HEK293T (cell line): ENCODE data around the gene CEP44.
"Not testable (repeated sequence)": the region's sequence is repeated elsewhere in the genome, so short reads cannot be mapped to it uniquely, and the experiment has no call there.

Source experiments
- CTCF ChIA-PET: fragments of 350-600 bp; formaldehyde crosslinking; extraction: SDS; loops from one replicate; lab custom pipeline; 2021; ENCODE audit warnings: antibody characterized with exemption, inconsistent platforms; lab: Yijun Ruan, JAX
- POLR2A ChIA-PET: fragments of 350-600 bp; formaldehyde crosslinking; extraction: SDS; loops from one replicate; lab custom pipeline; 2020; ENCODE audit warnings: antibody characterized with exemption, inconsistent platforms; lab: Yijun Ruan, JAX
- DNase-seq: peaks from one replicate; pipeline ENCODE4 v3.0.0; 2012; ENCODE audit warnings: mixed read lengths; ENCODE audit errors: extremely low spot score
- ARNT ChIP-seq: fragments of 450-650 bp; IDR thresholded peaks from 2 replicates; pipeline ENCODE4 v1.6.1; 2017; ENCODE audit warnings: mild to moderate bottlenecking
- BHLHE40 ChIP-seq: fragments of 450-650 bp; IDR thresholded peaks from 2 replicates; pipeline ENCODE4 v1.6.1; 2016; ENCODE audit warnings: mild to moderate bottlenecking, moderate library complexity, borderline replicate concordance
- CTBP1 ChIP-seq: fragments of 450-650 bp; IDR thresholded peaks from 2 replicates; pipeline ENCODE4 v1.6.1; 2016; ENCODE audit warnings: borderline replicate concordance
- ELF4 ChIP-seq: fragments of 450-650 bp; IDR thresholded peaks from 2 replicates; pipeline ENCODE4 v1.6.1; 2017; ENCODE audit warnings: antibody characterized with exemption
- FOXA1 ChIP-seq: fragments of 450-650 bp; IDR thresholded peaks from 2 replicates; pipeline ENCODE4 v1.6.1; 2016; ENCODE audit warnings: mild to moderate bottlenecking
- FOXK2 ChIP-seq: fragments of 450-650 bp; IDR thresholded peaks from 2 replicates; pipeline ENCODE4 v1.6.1; 2016; ENCODE audit warnings: mild to moderate bottlenecking
- FOXM1 ChIP-seq: fragments of 450-650 bp; IDR thresholded peaks from 2 replicates; pipeline ENCODE4 v1.6.1; 2017; ENCODE audit warnings: mild to moderate bottlenecking, borderline replicate concordance
- HDGF ChIP-seq: fragments of 450-650 bp; IDR thresholded peaks from 2 replicates; pipeline ENCODE4 v1.6.1; 2017; ENCODE audit warnings: antibody characterized with exemption, borderline replicate concordance
- L3MBTL2 ChIP-seq: fragments of 450-650 bp; conservative IDR thresholded peaks from 2 replicates; pipeline ENCODE4 v1.6.1; 2016; ENCODE audit warnings: mild to moderate bottlenecking
- LEF1 ChIP-seq: fragments of 450-650 bp; IDR thresholded peaks from 2 replicates; pipeline ENCODE4 v1.6.1; 2017; ENCODE audit warnings: mild to moderate bottlenecking, borderline replicate concordance
- NFRKB ChIP-seq: fragments of 450-650 bp; IDR thresholded peaks from 2 replicates; pipeline ENCODE4 v1.6.1; 2016; ENCODE audit warnings: mild to moderate bottlenecking, moderate library complexity
- PKNOX1 ChIP-seq: fragments of 450-650 bp; IDR thresholded peaks from 2 replicates; pipeline ENCODE4 v1.6.1; 2016
- SP1 ChIP-seq: fragments of 450-650 bp; IDR thresholded peaks from 2 replicates; pipeline ENCODE4 v1.6.1; 2017
- SUZ12 ChIP-seq: fragments of 450-650 bp; IDR thresholded peaks from 2 replicates; pipeline ENCODE4 v1.6.1; 2016; ENCODE audit warnings: mild to moderate bottlenecking
- TARDBP ChIP-seq: fragments of 450-650 bp; IDR thresholded peaks from 2 replicates; pipeline ENCODE4 v1.6.1; 2016
- ZNF384 ChIP-seq: fragments of 450-650 bp; IDR thresholded peaks from 2 replicates; pipeline ENCODE4 v1.6.1; 2016

Gene CEP44

DNA sequence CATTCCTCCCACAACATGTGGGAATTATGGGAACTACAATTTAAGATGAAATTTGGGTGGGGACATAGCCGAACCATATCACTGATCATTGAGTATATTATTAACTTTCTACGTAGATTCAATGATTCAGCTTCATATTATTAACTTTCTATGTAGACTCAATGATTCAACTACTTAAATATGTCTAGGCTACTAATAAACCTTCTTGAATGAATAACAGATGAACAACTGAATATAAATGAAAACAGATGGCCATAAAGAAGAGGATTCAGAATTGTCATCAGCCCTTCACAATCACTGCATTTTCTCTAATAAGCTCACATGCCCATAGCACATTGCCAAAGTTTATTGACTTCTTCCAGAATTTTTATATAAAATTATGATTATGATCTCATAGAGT, 57.0 kb downstream of the CEP44 start:
- TF ChIP-seq CTBP1 (no peak), ARNT (no peak), L3MBTL2 (no peak), HDGF (no peak), ZNF384 (no peak), LEF1 (no peak)
- ChIA-PET CTCF (no interaction called here), POLR2A (no interaction called here)
- no peak for DNase-seq

GRCh38 chr4:174349156-174349555, 65.4 kb downstream of the CEP44 start:
- no peak for DNase-seq
- ChIA-PET CTCF (no interaction called here), POLR2A (no interaction called here)
- TF ChIP-seq FOXA1: no peak
- no peak for TF ChIP-seq SP1

DNA sequence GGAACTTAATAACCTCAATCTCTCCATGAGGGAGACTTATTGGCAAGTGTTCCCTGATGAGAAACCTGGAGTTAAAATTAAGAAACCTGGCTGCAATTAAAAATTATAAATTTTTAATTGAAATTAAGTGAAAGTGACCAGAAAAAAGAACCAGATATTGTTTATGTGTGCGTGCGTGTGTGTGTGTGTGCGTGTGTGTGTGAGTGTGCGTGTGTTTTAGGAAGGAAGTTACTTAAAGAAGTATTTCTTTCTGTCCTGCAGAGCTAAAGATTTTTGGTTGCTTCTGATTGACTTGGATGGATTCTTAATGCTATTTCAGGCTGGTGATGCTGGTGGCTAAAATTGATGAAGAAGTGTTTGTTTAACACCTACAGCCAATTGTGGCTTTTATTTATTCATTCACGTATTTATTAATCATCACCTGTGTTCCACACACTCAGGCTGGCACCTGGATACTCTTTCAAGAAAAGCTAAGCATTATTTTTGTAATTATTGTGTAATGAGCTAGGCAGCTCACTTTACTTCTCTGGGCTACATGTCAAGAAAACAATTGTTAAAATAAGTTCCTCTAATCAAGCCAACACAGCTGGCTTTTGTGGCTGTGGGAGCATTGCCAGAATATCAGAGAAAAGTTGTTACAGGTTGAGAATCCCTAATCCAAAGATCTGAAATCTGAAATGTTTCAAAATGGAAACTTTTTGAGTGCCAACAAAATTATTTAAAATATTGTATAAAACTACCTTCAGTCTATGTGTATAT, 68.5 kb downstream of the CEP44 start:
- CTCF ChIA-PET: interaction anchor here (0.6 kb wide), 1 partner anchor 457 kb away, joined by 3 read pairs; no protein-coding TSS in a partner anchor
- TF ChIP-seq L3MBTL2 (no peak), LEF1 (no peak), PKNOX1 (no peak), BHLHE40 (no peak), FOXK2 (no peak), FOXA1 (no peak), TARDBP (no peak), ZNF384 (no peak), SP1 (no peak), SUZ12 (no peak), ELF4 (no peak), HDGF (no peak), FOXM1 (no peak), ARNT (no peak), NFRKB (no peak)
- DNase-seq: no peak
- POLR2A ChIA-PET: interaction anchor here (0.5 kb wide), 1 partner anchor 9 kb away, joined by 3 read pairs; no protein-coding TSS in a partner anchor

DNA sequence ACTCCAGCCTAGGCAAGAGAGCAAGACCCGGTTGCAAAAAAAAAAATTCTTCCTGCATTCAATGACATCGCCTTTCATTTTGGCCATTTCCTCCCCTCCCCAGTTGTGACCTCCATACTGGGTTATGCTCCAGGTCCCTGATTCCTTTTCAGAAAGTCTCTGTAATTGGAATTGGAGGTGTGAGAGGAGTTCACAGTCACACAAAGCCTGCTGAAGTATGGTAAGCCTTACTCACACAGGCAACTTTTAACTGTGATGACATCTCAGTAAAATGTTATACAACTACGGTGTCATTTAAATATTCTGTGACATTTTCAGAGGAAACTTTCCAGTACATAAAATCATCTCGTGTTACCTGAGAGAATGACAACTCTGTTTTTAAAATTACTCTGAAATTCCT, 73.6 kb downstream of the CEP44 start:
- TF ChIP-seq SUZ12 (no peak), PKNOX1 (no peak), ZNF384 (no peak), LEF1 (no peak), ARNT (no peak), HDGF (no peak), CTBP1 (no peak), L3MBTL2 (no peak), ELF4 (no peak), NFRKB (no peak), FOXK2 (no peak), FOXA1 (no peak), TARDBP (no peak), FOXM1 (no peak), BHLHE40 (no peak), SP1 (no peak)
- DNase-seq: no peak
- CTCF ChIA-PET: no interaction called here
- POLR2A ChIA-PET: no interaction called here

DNA sequence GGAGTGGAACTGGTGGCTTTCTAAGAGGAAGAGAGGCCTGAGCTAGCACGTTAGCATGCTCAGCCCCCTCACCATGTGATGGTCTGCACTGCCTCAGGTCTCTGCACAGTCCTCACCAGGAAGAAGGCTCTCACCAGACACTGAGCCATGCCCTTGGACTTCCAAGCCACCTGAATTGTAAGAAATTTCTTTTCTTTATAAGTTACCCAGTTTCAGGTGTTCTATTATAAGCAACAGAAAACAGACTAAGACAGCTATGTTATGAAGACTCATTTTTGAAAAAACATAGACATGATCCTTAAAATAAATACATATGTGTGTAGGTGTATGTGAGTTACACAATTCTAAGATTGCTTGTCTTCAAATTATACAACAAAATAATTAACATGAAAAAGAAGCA, 74.7 kb downstream of the CEP44 start:
- CTCF ChIA-PET: no interaction called here
- POLR2A ChIA-PET: no interaction called here
- TF ChIP-seq SP1 (no peak), FOXK2 (no peak), HDGF (no peak), ZNF384 (no peak), TARDBP (no peak), LEF1 (no peak)
- no peak for DNase-seq

DNA sequence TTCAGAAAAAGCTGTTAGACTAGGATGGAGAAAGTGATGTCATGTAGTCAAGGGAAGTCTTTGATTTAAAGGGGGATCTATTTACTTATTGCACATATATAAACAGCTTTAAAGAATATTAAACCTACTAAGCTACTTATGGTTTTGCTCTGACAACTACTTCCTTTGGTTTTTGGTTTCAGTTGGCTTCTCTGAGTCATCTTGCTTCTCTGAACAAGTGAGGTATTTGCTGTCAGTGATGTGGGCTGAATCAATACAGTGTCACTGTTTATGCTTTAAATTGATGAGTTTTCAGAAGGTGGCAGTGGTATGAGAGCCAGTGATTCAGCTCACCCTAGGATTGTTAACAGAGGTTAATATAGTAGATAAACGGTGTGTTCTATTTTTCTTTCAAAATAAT, 75.1 kb downstream of the CEP44 start:
- CTCF ChIA-PET: no interaction called here
- TF ChIP-seq FOXA1 (no peak), ARNT (no peak), FOXK2 (no peak), ELF4 (no peak), CTBP1 (no peak), LEF1 (no peak), TARDBP (no peak), HDGF (no peak), SP1 (no peak), L3MBTL2 (no peak), SUZ12 (no peak), NFRKB (no peak)
- POLR2A ChIA-PET: no interaction called here
- no peak for DNase-seq

- ChIA-PET CTCF (interaction anchor here (0.5 kb wide), 1 partner anchor 269 kb away, joined by 3 read pairs; no protein-coding TSS in a partner anchor), POLR2A (no interaction called here)
- DNase-seq: no peak
- TF ChIP-seq TARDBP (no peak), NFRKB (no peak), BHLHE40 (no peak), SUZ12 (no peak), ARNT (no peak), LEF1 (no peak), ZNF384 (no peak), FOXM1 (no peak), SP1 (no peak)
Observed at GRCh38 chr4:174362340-174362739, 78.6 kb downstream of the CEP44 start.

DNA sequence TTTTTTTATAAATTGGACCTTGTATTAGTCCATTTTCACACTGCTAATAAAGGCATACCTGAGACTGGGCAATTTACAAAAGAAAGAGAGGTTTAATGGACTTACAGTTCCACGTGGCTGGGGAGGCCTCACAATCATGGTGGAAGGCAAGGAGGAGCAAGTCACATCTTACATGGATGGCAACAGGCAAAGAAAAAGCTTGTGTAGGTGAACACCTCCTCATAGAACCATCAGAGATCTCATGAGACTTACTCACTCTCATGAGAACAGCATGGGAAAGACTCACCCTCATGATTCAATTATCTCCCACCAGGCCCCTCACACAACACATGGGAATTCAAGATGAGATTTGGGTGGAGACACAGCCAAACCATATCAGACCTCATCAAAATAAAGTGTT, 80.1 kb downstream of the CEP44 start:
- CTCF ChIA-PET: interaction anchor here (0.6 to 1.1 kb wide), 3 partner anchors 19 to 352 kb away, joined by 3 read pairs; no protein-coding TSS in a partner anchor
- DNase-seq, POLR2A ChIA-PET: not testable (repeated sequence)
